ENCODE measurements around the gene STX11.
"Not testable (repeated sequence)": the region's sequence is repeated elsewhere in the genome, so short reads cannot be mapped to it uniquely, and the experiment has no call there.

The STX11 gene

GRCh38 chr6:144129469-144129868 is 20.8 kb upstream of the STX11 start:
- no peak overlapping the region for H3K4me3 ChIP-seq (replicated peaks; ENCODE audit: low read depth, low read length)
- TF ChIP-seq CTCF (IDR thresholded peaks at IDR 0.05; ENCODE audit: low read depth, low read length, missing control alignments) = no peak
- no peak for DNase-seq (ENCODE audit: extremely low read depth, low read depth)

DNA sequence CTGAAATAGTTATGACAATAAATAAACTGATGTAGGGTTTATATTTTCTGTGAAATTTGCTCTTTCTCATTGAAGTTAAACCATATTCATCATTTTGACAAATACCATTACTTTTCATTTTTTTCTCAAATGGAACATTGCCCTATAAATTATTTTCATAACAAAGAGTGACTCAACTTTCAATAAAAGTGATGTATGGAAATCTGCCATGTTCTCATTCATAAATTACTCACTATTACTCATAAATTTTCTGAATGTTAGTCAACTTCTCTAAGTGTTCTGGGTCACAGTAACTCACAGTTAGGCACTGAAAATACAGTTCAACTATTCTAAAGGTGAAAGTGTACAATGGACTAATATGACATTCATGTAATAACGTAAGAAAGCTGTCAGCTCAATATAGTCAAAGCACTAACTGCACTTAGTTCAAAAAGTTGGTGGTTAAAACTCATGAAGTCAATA is 19.0 kb upstream of the STX11 start:
- no peak overlapping the region for H3K4me3 ChIP-seq (replicated peaks; ENCODE audit: low read depth, low read length)
- TF ChIP-seq CTCF (IDR thresholded peaks at IDR 0.05; ENCODE audit: low read depth, low read length, missing control alignments) = no peak
- DNase-seq (ENCODE audit: extremely low read depth, low read depth) = no peak

- not testable (repeated sequence) for DNase-seq (ENCODE audit: extremely low read depth, low read depth); H3K4me3 ChIP-seq (replicated peaks; ENCODE audit: low read depth, low read length)
Observed at GRCh38 chr6:144132167-144132690, 18.1 kb upstream of the STX11 start.

- no peak overlapping the region for H3K4me3 ChIP-seq (replicated peaks; ENCODE audit: low read depth, low read length)
- DNase-seq (ENCODE audit: extremely low read depth, low read depth) = no peak
- TF ChIP-seq CTCF (IDR thresholded peaks at IDR 0.05; ENCODE audit: low read depth, low read length, missing control alignments) = no peak
Observed at GRCh38 chr6:144133225-144133821, 17.0 kb upstream of the STX11 start.

DNA sequence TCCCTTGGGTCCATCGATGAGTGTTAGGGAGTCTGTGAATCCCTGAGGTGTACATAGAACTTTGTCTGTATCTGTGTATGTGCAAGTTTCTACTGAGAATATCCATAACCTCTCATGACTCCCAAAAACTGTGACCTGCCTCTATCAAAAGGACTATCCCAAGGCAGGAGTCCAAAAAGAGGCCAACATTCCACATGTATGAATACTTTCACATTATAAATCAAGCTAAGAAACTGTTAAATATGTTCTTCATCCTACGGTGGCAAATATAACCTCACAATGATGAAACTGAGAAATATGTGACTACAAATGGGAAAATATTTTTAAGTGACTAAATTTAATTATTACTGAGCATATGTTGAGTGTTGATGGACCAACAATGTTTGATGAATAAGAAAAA is 16.1 kb upstream of the STX11 start:
- no peak overlapping the region for H3K4me3 ChIP-seq (replicated peaks; ENCODE audit: low read depth, low read length)
- no peak for DNase-seq (ENCODE audit: extremely low read depth, low read depth)
- TF ChIP-seq CTCF (IDR thresholded peaks at IDR 0.05; ENCODE audit: low read depth, low read length, missing control alignments) = no peak

- DNase-seq (ENCODE audit: extremely low read depth, low read depth) = no peak
- H3K4me3 ChIP-seq (replicated peaks; ENCODE audit: low read depth, low read length) = no peak overlapping the region
- TF ChIP-seq CTCF (IDR thresholded peaks at IDR 0.05; ENCODE audit: low read depth, low read length, missing control alignments) = no peak
Observed at GRCh38 chr6:144134737-144135136, 15.6 kb upstream of the STX11 start.

DNA sequence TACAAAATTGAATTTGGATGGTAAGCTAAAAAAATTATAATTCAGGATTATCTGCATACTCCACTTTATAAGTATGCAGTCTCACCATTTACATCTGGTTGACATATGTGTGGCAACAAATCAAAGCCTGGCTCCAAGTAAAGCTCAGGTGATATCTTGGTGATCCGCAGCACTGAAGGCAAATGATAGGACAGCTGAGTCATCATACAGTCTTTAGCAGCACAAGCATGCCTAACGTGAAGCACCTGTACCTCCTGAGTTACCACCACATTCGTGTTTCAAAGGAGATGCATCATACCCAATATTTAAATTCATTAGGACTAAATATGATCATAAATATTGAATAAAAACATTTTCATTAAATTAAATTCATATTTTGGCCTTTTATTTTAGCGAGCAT is 11.8 kb upstream of the STX11 start:
- H3K4me3 ChIP-seq (replicated peaks; ENCODE audit: low read depth, low read length) = no peak overlapping the region
- TF ChIP-seq CTCF (IDR thresholded peaks at IDR 0.05; ENCODE audit: low read depth, low read length, missing control alignments) = no peak
- no peak for DNase-seq (ENCODE audit: extremely low read depth, low read depth)
